GM21390 (cell line): ENCODE results near the gene FGF12.

Experiments used
- ATAC-seq: cut with Tn5 transposase; IDR thresholded peaks from one replicate; pipeline ENCODE4 v1.9.1; 2021; ENCODE audit not compliant: unreplicated experiment

The FGF12 gene

DNA sequence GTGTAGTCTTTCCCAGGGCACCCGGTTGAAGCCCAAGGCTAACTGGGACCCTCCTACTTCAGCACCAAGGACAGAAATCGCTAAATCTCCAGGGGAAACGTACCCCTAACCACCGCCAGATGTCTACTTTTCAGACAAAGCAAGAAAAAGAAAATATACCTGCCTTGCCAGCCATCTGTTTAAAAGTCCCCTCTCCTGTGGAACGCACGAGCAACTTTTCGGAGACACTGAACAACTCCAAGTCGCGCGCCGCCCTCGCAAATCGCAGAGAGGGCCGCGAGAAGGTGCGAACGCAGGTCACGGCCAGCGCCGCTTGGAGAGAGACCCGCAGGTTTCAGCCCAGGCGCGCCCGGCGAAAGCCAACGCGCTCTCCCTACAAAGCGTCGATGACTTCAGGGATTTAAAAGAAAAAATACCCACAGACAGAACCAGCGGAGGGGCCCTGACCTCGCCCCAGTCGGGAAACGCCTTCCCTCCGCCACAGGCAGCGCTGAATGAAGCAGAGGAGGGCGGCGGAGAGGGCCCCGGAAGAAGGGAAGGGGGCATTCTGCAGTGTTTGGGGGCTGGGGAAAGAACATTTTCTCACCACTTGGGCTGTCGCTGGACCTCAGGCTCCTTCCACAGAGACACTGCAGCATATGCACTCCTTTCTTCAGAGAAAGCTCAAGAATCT lies 213.1 kb downstream of the FGF12 start:
- no peak for ATAC-seq

DNA sequence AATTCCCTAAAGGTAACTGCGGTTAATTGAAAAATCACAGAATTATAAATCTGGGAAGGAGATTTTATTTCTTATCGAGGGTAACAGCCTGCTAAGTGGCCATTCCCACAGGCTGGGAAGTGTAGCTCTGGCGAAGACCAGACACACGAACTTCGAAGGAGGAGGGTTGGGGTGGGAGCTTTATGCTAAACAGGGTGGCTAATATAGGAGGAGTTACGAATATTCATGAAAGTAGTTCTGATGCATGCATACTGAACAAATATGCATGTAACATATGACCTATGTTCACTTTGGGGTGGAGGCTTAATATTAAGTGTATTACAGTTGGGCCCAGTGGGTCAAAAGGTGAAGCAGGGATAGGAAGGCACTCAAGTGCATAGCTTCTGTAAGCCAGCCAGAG lies 221.6 kb downstream of the FGF12 start:
- no peak for ATAC-seq

DNA sequence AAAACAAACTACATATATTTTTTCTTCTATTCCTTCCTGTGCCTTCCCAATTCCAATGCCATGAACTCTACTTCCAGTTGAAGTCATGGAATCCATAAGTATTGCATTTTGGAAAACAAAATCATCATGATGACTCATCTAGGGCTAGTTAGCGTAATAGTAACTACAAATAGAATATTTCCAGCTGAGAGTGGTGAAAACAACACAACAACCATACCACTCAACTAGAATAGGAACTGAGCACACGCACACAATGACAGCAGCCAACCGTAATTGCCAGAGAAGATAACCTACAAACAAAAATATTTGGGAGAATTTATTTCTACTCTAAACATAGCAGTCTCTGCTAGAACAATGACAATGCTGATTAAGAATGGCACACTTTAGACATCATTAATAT lies 225.9 kb downstream of the FGF12 start:
- no peak for ATAC-seq

DNA sequence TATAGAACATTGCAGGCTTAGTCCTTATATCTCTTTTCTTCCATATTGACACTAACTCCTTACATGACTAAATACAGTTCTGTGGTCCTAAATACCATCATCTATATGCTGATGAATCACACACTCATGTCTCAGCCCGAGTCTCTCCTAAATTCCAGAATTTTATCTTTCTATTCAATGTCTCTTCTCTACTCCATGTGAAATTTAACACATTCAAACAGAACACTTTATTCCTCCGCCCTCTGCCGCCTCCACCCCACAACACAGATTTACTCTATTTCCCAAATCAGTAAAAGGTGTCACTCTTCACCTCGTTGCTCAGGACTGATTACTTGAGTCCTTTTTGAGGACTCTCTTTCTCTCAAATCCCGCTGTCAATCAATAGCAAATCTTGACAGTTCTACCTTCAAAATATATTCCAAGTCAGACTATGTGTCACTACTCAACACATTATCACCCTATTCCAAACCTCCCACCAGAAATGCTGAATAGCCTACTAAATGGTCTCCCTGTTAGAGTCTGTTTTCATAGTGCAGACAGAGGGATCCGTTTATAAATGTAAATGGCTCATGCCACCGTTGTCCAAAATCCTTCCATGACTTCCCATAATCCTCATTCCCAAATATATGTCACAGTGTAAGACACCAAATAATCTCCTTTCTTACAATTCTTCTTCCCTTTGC lies 230.3 kb downstream of the FGF12 start:
- ATAC-seq, result no peak

DNA sequence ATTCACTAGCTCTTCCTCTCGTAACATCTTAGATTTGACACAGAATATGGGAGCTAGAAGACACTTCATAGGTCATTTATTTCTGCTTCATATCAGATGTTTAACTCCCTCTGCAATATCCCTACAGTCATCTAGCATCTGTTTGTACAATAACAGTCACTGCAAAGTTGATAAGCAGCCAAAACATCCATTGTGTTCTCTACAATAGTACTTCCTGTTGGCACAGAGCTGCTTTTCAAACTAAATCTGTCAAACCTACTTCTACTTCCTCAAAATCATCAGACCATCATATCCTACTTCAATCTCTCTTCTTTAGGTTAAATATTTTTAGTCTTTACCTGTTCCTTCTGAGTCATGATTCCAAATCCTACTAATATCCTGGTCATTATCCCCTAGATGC lies 233.2 kb downstream of the FGF12 start:
- ATAC-seq, result peak; percentile 79

DNA sequence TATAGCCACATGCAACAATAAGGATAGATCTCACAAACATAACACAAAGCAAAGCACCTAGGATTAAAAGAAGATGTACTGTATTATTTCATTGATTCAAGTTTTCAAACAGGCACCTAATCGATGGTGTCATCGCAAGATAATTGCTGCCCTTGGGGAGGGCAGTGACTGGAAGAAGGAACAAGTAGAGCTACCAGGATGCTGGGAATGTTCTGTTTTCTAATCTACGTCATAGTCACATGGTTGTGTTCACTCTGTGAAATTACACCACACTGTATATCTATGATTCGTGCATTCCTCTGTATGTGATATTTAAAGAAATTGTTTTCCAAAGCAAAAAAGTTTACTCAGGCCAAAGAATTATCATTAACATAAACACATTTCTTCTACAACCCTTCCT lies 236.6 kb downstream of the FGF12 start:
- no peak for ATAC-seq

DNA sequence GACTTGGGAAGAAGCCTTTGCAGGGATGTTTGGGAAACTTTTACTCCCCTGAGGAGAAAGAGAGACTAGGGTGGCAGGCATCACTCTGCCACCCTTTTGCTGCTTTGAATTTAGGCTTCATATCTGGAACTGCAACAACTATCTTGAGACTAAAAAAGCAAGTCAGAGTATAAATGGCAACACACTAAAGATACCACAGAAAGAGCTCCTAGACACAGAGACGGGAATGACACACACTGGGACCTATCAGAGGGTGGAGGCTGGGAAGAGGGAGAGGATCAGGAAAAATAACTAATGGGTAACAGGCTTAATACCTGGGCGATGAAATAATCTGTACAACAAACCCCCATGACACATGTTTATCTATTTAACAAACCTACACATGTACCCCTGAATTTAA lies 237.8 kb downstream of the FGF12 start:
- ATAC-seq, result no peak

DNA sequence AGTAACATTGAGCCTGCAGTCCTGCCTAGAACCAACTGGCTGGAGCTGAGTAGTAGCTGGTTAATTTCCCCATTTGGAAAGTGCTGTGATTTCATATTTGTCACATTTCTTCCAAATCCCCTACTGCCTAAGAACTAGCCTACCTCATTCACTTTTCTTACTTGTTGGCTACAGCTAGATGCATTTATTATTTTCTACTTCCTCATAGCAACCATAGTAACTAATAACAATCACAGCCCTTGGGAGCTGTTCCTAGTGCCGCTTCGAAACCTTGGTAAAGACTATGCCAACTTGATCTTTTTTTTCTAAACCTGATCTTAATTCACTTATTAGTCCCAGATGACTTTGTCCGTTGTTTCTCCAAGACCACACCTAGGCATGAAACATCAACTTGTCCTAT lies 240.3 kb downstream of the FGF12 start:
- no peak for ATAC-seq

DNA sequence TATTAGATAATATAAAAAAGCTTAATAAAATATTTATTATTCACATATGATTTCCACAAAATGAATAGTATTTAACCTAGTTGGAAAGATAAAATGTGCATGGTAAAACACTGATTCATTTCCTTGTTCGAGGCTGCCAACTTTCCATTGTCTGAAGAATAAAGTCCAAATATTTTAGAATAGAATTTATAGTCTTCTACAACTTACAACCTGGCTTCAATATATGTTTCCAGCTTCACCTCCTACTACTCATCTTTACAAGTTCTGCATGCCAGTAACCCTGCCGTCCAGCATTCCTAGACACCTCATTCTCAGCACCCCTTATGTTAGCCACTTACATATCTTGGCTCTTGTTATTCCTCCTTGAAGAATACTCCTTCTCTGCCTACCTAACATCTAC lies 244.5 kb downstream of the FGF12 start:
- no peak for ATAC-seq

DNA sequence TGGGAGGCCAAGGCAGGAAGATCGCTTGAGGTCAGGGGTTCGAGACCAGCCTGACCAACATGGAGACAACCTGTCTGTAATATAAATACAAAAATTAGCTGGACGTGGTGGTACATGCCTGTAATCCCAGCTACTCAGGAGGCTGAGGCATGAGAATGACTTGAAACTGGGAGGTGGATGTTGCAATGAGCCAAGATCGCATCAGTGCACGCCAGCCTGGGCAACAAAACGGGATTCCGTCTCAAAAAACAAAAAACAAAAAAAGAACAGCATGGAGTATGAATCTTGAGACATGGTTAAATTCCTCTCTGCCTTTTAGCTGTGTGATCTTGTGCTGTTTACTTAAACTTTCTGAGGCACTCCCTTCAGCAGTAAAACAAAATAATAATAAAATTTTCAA lies 244.9 kb downstream of the FGF12 start:
- ATAC-seq, result no peak

DNA sequence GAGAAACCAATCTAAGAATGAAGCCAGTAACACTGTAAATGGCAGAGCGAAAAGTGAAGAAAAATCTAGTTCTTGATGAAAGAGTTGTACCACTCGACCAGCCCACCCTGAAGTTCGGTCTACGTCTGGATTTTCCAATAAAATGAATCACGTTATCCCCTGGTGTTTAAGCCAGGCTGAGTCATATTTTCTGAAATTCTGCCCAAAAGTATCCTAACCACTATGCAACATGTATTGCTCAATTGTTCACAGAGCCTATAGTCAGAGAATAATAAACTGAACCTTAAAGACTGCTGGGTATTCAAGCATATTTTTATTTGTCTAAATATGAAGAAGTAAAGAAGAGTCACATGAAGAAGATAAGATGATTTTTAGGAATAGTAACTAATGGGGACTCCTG lies 245.7 kb downstream of the FGF12 start:
- no peak for ATAC-seq

DNA sequence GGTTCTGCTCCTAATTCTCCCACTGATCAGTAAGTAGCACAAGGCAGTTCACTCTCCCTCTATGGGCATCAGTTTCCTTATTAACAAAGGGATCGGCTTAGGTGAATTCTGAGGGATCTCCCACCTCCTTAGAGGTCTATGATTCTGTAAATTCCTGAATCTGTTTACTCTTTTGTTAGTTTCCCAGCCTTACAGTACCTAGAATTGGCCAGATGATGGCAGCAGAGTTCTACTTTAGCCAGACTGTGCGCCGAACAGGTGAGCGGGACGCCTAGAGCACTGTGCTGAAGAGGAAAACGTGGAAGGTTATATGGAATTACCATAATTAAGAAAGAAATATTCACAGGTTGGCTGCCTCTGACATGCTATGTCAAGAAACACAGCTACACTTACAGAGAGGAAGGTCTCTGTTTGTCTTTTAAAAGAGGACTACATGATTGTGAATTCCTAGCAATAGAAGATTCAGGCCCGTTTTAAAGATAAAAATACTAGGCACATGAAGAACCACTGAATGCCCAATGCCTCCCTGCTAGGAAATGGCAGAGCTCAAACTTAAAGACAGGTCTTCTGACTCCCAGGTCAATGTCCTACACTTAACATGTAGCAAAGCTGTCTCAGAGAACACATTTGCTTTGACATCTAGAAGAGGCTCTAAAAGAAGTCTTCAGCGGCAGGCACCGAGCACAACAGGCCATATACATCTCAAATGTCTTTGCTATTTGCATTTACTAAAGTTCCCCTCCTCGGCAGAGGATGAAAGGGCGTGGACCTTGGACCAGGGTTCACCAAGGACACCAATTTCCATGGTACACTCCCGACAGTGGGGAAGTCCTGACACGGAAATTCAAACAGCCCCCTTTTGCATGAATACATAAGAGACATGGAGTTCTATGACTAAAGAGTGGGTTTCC lies 259.9 kb downstream of the FGF12 start:
- ATAC-seq, result peak; percentile 94

DNA sequence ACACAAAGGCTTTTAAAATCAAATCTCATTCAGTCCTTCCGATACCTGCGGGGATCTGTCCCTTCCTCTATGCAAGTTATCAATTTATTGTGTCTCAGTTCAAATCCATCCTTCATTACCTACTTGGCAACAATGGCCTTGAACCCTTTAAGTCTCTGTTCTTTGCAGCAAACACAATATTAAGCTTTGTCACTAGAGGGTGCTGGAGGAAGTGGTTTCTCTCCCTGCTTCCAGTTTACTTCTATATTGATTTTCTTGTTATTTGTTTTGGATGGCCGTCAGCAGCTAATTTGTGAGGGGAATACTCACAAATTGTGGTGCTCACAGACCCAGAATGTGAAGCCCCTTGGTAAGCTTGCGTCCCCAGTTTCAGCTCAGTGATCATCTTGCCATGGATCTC lies 278.3 kb downstream of the FGF12 start:
- ATAC-seq, result no peak

DNA sequence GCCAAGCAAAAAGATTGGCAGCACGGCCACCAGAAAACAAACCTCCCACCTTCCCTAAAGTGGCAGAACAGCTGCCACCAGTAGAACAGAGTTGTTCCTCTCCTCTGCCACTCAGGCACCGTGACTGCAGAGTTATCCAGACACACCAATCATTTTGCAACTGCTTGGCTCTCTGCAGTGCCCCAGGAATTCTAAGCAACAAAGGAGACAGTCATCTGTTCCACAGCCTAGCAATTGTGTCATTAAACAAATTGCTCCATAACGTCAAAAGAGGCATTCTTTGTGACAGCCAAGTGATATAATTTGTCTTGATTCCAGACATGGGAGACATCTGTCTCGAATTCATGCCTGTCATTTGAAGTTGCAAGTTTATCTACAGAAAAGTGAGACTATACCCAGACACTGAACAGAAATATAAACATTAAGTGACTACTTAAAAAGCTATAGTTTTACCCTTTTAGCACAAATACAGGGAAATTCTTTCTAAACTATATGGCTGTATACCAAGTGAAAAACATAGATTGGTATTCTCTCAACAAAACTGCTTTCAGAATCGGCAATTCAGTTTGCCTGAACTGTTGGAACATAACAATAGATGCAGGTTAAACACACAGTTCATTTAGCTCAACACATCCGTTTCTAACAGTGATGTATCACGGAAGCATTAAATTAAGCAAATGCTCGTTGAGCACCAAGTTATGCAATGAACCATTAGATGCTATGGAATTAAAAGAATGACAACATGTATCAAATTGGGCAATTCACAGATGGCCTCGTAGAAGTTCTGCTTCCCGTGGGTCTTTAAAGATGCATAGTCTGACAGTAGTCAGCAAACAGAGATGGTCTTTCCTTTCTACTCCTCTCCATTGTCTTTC lies 281.3 kb downstream of the FGF12 start:
- ATAC-seq, result no peak

DNA sequence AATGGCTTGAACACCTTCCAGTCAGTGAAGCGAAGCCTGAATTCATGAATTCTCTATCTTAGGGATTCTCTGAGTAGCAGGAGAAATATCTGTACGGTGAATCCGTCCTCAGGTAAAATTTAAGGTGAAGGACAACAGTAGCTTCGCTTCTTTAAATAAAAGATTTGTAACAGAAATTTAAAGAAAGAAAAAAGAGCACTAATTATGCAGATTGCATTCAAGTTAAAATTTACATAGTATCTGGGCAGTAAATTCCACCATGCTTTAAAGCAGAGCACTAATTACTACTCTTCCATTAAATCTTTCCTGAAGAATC lies 282.6 kb downstream of the FGF12 start:
- ATAC-seq, result no peak

DNA sequence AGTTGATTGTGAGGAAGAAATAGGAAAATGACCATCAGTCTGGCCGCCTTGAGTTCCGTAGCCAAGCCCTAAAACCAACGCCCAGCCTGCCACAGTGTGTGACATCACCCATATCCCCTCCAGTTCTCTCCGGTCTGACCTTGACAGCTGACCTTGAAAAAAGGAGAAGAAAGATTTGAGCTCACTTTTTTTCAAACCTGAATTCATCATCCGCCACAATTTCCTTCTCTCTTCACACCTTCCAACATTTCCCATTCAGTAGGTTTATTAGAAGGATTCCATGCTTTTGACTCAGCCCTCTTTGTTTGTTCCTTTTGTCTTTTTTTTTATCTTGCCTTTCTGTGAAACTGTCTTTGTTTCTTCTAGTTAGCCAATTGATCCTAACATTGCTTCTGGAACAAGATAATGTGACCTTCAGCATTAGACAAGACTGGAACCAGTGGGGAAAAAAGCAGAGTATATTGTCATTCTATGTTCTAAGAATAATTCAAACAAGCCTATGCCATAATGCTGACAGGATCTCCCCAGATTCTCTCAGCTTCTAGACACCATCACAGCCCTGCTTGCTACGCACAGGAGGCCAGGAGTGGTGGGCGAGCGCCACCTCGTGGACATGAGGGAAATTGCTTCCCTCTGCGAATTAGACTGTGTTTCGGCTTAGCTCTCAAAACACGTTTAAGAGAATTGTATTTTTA lies 283.1 kb downstream of the FGF12 start:
- ATAC-seq, result peak; percentile 93

DNA sequence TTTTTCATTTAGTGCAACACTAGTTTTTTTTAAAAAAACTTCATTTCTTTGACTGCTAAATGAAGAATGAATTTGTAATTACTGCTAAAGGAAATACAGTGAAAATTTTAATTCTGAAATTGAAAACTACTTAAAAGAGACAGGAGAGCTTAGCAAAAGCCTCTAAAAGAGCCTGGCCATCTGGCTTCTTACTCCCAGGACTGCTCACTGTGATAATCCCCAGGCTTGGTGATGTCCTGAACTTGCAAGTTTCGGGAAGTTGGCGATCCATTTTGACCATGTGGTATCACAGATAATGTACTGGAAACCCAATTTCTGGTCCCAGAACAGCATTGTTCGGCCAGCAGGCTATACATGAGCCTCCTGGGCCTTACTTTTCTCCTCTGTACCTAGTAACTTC lies 292.1 kb downstream of the FGF12 start:
- no peak for ATAC-seq

DNA sequence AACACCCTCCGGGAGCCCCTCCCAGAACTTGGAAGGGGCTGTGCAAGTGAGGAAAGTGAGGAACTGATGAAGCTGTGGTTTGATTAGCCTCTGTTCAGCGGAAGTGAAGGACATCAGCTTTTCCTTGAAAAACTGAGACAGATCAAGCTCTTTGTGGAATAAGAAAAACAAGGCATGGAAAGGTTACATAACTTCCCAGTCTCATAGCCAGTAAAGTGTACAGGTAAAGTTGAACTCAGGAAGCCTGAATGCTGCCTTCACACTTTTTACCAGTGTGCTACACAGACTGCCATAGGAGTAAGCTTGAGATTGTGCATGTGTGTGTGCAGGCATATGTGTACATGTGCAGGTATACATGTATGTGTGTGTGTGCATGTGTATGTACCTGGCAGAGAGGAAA lies 293.2 kb downstream of the FGF12 start:
- ATAC-seq, result no peak

DNA sequence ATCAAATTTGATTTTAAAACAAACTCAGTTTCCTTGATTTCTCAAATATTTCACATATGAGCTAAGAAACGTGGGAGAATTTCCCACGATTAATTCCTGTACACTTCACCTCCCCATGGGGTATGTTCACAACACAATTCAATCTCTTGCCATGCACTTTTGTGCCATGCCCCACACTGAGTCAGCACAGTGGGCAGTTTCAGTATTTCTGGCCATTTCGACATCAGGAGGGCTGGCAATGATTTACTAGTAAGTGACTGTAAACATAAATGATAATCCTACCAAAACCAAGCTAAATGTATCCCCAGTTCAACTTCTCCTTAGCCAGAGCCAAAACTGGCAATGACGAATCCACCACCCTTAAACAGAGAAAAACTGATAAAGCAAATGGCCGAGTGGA lies 293.6 kb downstream of the FGF12 start:
- ATAC-seq, result no peak

DNA sequence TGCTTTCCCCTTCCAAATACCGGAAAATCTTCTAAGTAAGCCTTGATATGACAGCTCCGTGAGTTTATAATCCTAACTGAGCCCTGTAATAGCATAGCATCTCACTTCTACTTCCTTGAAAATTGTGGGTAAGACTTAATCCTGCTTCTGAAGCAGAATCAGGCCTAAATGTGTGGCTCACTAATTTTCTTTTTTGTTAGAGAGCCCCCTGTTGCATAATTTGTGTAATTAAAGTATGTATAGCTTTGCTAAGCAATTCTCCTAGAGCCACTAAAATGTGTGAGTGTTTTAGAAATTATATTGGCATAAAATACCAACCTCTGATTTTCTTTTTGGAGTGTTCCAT lies 304.4 kb downstream of the FGF12 start:
- ATAC-seq, result no peak
